Breast epithelium (tissue), 3 donors: ENCODE data around the gene SLC39A3.

ENCODE experiments used
- POLR2A ChIP-seq: fragments of 450-650 bp; IDR thresholded peaks from one replicate; pipeline ENCODE4 v1.6.1; 2016; ENCODE audit warnings: antibody characterized with exemption, mild to moderate bottlenecking, moderate library complexity
- TF ChIP-seq, protein P1 (sequence below), 3 donors: fragments of 450-650 bp; IDR thresholded peaks; one replicate each; pipeline ENCODE4 v1.5.1; 2016 to 2017; ENCODE audit warnings: antibody characterized with exemption in 3 of 3, mild to moderate bottlenecking in 3 of 3, moderate library complexity in 3 of 3

DNA sequence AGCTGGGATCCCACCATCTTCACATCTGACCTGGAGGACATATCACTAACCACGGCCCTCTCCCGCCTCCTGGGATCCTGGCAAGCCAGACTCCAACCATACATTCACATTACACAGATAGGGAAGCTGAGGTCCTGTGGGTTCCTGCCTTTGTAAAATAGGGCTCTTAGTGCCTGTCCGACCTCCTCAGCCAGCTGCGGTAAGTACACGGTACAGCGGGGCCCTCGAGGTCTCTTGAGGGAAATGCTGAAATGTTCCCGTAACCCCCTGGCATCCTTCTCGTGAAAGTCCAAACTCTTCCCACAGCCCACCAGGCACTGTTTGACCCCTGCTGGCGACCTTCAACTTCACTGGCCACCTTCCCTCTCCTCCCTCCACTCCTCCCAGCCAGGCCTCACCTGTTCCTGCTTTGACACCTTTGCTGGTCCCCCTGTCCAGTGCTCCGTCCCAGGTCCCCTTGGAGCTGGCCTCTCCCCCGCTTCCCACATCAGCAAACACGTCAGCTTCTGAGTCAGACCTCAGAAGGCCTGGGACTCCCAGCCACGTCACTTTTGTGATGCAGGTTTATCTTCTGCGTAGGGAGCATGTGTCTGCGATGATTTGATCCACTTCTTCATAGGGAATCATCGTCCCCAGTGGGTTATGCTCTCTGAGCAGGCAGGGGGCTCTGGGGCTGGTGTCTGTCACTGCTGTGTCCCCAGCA is 28.5 kb downstream of the SLC39A3 start:
- no peak for TF ChIP-seq POLR2A
- TF ChIP-seq, protein P1, sequence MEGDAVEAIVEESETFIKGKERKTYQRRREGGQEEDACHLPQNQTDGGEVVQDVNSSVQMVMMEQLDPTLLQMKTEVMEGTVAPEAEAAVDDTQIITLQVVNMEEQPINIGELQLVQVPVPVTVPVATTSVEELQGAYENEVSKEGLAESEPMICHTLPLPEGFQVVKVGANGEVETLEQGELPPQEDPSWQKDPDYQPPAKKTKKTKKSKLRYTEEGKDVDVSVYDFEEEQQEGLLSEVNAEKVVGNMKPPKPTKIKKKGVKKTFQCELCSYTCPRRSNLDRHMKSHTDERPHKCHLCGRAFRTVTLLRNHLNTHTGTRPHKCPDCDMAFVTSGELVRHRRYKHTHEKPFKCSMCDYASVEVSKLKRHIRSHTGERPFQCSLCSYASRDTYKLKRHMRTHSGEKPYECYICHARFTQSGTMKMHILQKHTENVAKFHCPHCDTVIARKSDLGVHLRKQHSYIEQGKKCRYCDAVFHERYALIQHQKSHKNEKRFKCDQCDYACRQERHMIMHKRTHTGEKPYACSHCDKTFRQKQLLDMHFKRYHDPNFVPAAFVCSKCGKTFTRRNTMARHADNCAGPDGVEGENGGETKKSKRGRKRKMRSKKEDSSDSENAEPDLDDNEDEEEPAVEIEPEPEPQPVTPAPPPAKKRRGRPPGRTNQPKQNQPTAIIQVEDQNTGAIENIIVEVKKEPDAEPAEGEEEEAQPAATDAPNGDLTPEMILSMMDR (IDR thresholded peaks at IDR 0.05) = no peak
